Endothelial cell of umbilical vein (primary cell): ENCODE data around the gene NXN. TPM values are rescaled to one million over a fixed set of nuclear protein-coding genes. Genes with fewer than 3 reads are reported as not detected.

Experiments used
- BruUV-seq: library from RNA; stranded (reverse); fragments of 400-500 nt; replicated peaks from 2 replicates; lab custom pipeline; 2021; lab: Mats Ljungman, UMichigan
- CTCF ChIA-PET: fragments of 300-600, 350-600 bp; sonication (Branson Sonifier 250); formaldehyde crosslinking; loops from one replicate; lab custom pipeline; 2021; ENCODE audit warnings: antibody characterized with exemption, inconsistent platforms; lab: Charles Lee
- POLR2A ChIA-PET: fragments of 300-600, 350-600 bp; sonication (Branson Sonifier 250); formaldehyde crosslinking; loops from one replicate; lab custom pipeline; 2021; ENCODE audit warnings: antibody characterized with exemption, inconsistent platforms; lab: Charles Lee
- DNase-seq: peaks from one replicate; pipeline ENCODE4 v3.0.0-alpha.2; 2011; ENCODE audit warnings: low read depth, low spot score
- FAIRE-seq: peaks from 2 replicates; lab custom pipeline; 2011; peaks lifted over from hg19 to GRCh38; lab: Jason Lieb, UNC
- H2AFZ ChIP-seq: 2 replicates; pipeline ENCODE4 v1.6.0; 2012; ENCODE audit warnings: low read depth, low read length, control low read depth, inconsistent platforms
- H3K27ac ChIP-seq: 2 replicates; pipeline ENCODE4 v1.5.1; 2011; ENCODE audit warnings: low read depth, mild to moderate bottlenecking, control low read depth, low read length, moderate library complexity; ENCODE audit not compliant: insufficient read depth
- H3K27me3 ChIP-seq, 2 experiments: 2 replicates each; pipeline versions ENCODE4 v1.6.0 to v1.6.1; 2011; ENCODE audit warnings: low read length in 2 of 2, mixed read lengths in 1 of 2; ENCODE audit not compliant: control insufficient read depth in 2 of 2, insufficient read depth in 2 of 2
- H3K36me3 ChIP-seq, 2 experiments: 2 replicates in 1 of 2; 3 replicates in 1 of 2; pipeline ENCODE4 v1.5.1; 2011; ENCODE audit warnings: low read length in 2 of 2, mild to moderate bottlenecking in 1 of 2, moderate library complexity in 1 of 2; ENCODE audit not compliant: control insufficient read depth in 2 of 2, insufficient read depth in 2 of 2; ENCODE audit errors: extremely low read depth in 1 of 2
- H3K4me1 ChIP-seq: 3 replicates; pipeline ENCODE4 v1.5.1; 2011; ENCODE audit warnings: mild to moderate bottlenecking, low read length; ENCODE audit not compliant: control insufficient read depth, insufficient read depth; ENCODE audit errors: extremely low read depth
- H3K4me2 ChIP-seq: 2 replicates; pipeline ENCODE4 v1.6.1; 2011; ENCODE audit warnings: low read length, control low read depth, mixed read lengths; ENCODE audit not compliant: insufficient read depth
- H3K4me3 ChIP-seq, 3 experiments: fragments of 200-600 bp in 1 of 3; sonication (generic), shearing (Covaris generic) in 1 of 3; replicated peaks in 1 of 3; 2 replicates each; pipeline ENCODE4 v1.5.1; 2011 to 2016; ENCODE audit warnings: control low read depth in 3 of 3, low read length in 3 of 3, mild to moderate bottlenecking in 2 of 3, inconsistent platforms in 1 of 3, low read depth in 1 of 3, moderate library complexity in 1 of 3; ENCODE audit not compliant: insufficient read depth in 1 of 3
- H3K79me2 ChIP-seq: 2 replicates; pipeline ENCODE4 v1.6.0; 2012; ENCODE audit warnings: low read length, inconsistent platforms; ENCODE audit not compliant: control insufficient read depth, insufficient read depth
- H3K9ac ChIP-seq: replicated peaks from 2 replicates; pipeline ENCODE3; 2011; ENCODE audit warnings: low read length, control low read depth; ENCODE audit not compliant: insufficient read depth; ENCODE audit errors: extremely low read depth
- H3K9me1 ChIP-seq: replicated peaks from 3 replicates; pipeline ENCODE4 v1.6.0; 2011; ENCODE audit warnings: mild to moderate bottlenecking, low read length; ENCODE audit not compliant: control insufficient read depth, insufficient read depth; ENCODE audit errors: extremely low read depth
- H3K9me3 ChIP-seq: replicated peaks from 2 replicates; pipeline ENCODE4 v1.5.1; 2012; ENCODE audit warnings: low read length, inconsistent platforms; ENCODE audit not compliant: control insufficient read depth, insufficient read depth
- H4K20me1 ChIP-seq: replicated peaks from 2 replicates; pipeline ENCODE3; 2011; ENCODE audit warnings: mild to moderate bottlenecking, low read length; ENCODE audit not compliant: control insufficient read depth, insufficient read depth; ENCODE audit errors: extremely low read depth
- CTCF ChIP-seq, 2 donors: IDR thresholded peaks; 1 replicate in 1 of 2; 2 replicates in 1 of 2; pipeline ENCODE4 v1.5.1; 2011; ENCODE audit warnings: low read length in 2 of 2, mild to moderate bottlenecking in 2 of 2, moderate library complexity in 2 of 2, control low read depth in 1 of 2, inconsistent platforms in 1 of 2, low read depth in 1 of 2; ENCODE audit not compliant: insufficient read depth in 1 of 2; ENCODE audit errors: extremely low read depth in 1 of 2
- EZH2 ChIP-seq: IDR thresholded peaks from 2 replicates; pipeline ENCODE4 v1.6.1; 2012; ENCODE audit warnings: borderline replicate concordance, low read depth, mild to moderate bottlenecking, moderate library complexity, low read length, inconsistent platforms; ENCODE audit not compliant: severe bottlenecking
- FOS ChIP-seq: IDR thresholded peaks from 2 replicates; pipeline ENCODE4 v1.6.1; 2011; ENCODE audit warnings: mild to moderate bottlenecking, low read length, moderate library complexity, borderline replicate concordance; ENCODE audit not compliant: insufficient read depth
- GATA2 ChIP-seq: IDR thresholded peaks from 2 replicates; pipeline ENCODE4 v1.7.0; 2011; ENCODE audit warnings: low read depth, mild to moderate bottlenecking, moderate library complexity, mixed read lengths, low read length; ENCODE audit not compliant: insufficient read length, insufficient read depth
- JUN ChIP-seq: IDR thresholded peaks from 2 replicates; pipeline ENCODE4 v1.6.1; 2011; ENCODE audit warnings: borderline replicate concordance, low read depth; ENCODE audit not compliant: insufficient read length, insufficient read depth
- MAX ChIP-seq: IDR thresholded peaks from 2 replicates; pipeline ENCODE4 v1.6.1; 2011; ENCODE audit not compliant: insufficient read depth, insufficient read length
- MYC ChIP-seq: IDR thresholded peaks from one replicate; pipeline ENCODE4 v1.6.1; 2011; ENCODE audit warnings: mild to moderate bottlenecking, low read depth, low read length
- POLR2A ChIP-seq: IDR thresholded peaks from 2 replicates; pipeline ENCODE4 v1.6.1; 2012; ENCODE audit warnings: low read depth, mild to moderate bottlenecking, control low read depth, low read length
- POLR2AphosphoS5 ChIP-seq: IDR thresholded peaks from 2 replicates; pipeline ENCODE4 v1.6.1; 2012; ENCODE audit warnings: low read depth, mild to moderate bottlenecking, control low read depth, low read length, moderate library complexity; ENCODE audit not compliant: insufficient read depth
- dilution Hi-C: fragments of 300-500 bp; cut with MboI; formaldehyde crosslinking; loops from one replicate; pipeline ENCODE4 v1.15.0; 2019; ENCODE audit warnings: low sequenced_read_pairs; ENCODE audit not compliant: extremely low pct_ligation_motif_present
- intact Hi-C: fragments of 100-400 bp; cut with micrococcal nuclease; formaldehyde crosslinking; loops from one replicate; pipeline ENCODE4 v1.10.0; 2022
- polyA plus RNA-seq, 4 experiments: library from polyadenylated mRNA; depleted of rRNA in 3 of 4; stranded (reverse) in 3 of 4; unstranded in 1 of 4; fragments of >200 nt; gene quantifications; 2 replicates each; pipeline versions ENCODE4 v1.2.1 to v1.2.3, GENCODE V29; 2011 to 2012; ENCODE audit warnings: missing spikeins in 1 of 4
- total RNA-seq: library from RNA; stranded (reverse); gene quantifications from 2 replicates; pipeline ENCODE4 v1.2.3, GENCODE V29; 2021

The NXN gene
- total and polyA plus RNA-seq, 2 donors (not counting 3 experiments of a cell fraction or from before 2014, with no cell fraction given) = 69.5 to 77.3 TPM

DNA sequence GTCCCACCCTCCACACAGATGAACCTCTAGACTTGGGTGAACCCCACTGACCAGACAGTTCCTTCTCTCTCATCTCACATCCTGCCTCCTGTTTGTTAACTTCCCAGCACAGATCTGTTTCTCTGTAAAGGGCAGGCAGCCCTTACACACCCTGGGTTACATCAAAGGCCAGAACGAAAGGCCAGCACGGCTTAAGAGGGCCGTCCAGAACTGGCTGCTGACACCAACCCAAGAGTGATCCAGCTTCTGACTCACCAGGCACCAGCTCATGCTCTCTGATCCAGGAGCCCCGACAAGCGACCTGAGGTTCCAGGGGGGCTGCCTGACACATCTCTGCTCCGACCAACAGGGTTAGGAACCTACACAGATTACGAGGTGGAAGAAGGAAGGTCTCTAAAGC, 110.5 kb downstream of the NXN start:
- no peak for DNase-seq
- FAIRE-seq = no peak
- H3K9me3 ChIP-seq = no peaks in the 10 kb centered on the region
- intact Hi-C loops = no loop called here
- H3K9ac ChIP-seq = no peak overlapping the region
- H3K4me1 ChIP-seq = peaks cover 6% of the 10 kb centered on the region
- no peaks in the 10 kb centered on the region for H3K36me3 ChIP-seq
- H3K79me2 ChIP-seq = no peaks in the 10 kb centered on the region
- H3K4me3 ChIP-seq = no peak overlapping the region
- no peak for TF ChIP-seq GATA2
- no peak for TF ChIP-seq EZH2
- no peak for TF ChIP-seq CTCF (IDR thresholded peaks at IDR 0.05; ENCODE audit: extremely low read depth in 1 of 2, insufficient read depth in 1 of 2, low read depth in 1 of 2, low read length in 2 of 2)
- no peak for TF ChIP-seq POLR2AphosphoS5
- no peak for TF ChIP-seq JUN
- no peak for TF ChIP-seq POLR2A
- no peak for TF ChIP-seq MAX
- TF ChIP-seq FOS = no peak
- TF ChIP-seq MYC = no peak
- H3K4me2 ChIP-seq = no peak overlapping the region
- CTCF ChIA-PET = interaction anchor here (1.3 to 2.0 kb wide), 3 partner anchors 10 to 112 kb away, joined by 3 to 11 read pairs (median 5); no protein-coding TSS in a partner anchor
- POLR2A ChIA-PET = no interaction called here
- no peaks in the 10 kb centered on the region for H3K9me1 ChIP-seq
- BruUV-seq = no TSS peak
- H4K20me1 ChIP-seq = no peaks in the 10 kb centered on the region
- no peaks in the 10 kb centered on the region for H3K27me3 ChIP-seq
- no peak overlapping the region for H3K27ac ChIP-seq
- dilution Hi-C loops = no loop called here
- H2AFZ ChIP-seq = no peak overlapping the region
